Smooth muscle cell (in vitro differentiated cells): ENCODE data around the gene SYNPO2. TPM values are rescaled to one million over a fixed set of nuclear protein-coding genes. Genes with fewer than 3 reads are reported as not detected.

Experiments used
- DNase-seq: peaks from one replicate; lab custom pipeline; 2025; ENCODE audit not compliant: unreplicated experiment; lab: John Stamatoyannopoulos, UW
- H2AFZ ChIP-seq: fragments of 200-600 bp; sonication (generic); 2 replicates; pipeline ENCODE4 v1.6.0; 2016; ENCODE audit warnings: antibody characterized with exemption, low read depth, mild to moderate bottlenecking
- H3F3A ChIP-seq: fragments of 200-600 bp; sonication (generic); 2 replicates; pipeline ENCODE4 v1.6.0; 2017; ENCODE audit warnings: antibody characterized with exemption, low read depth
- H3K27ac ChIP-seq: fragments of 200-600 bp; sonication (generic); 2 replicates; pipeline ENCODE4 v1.5.1; 2016; ENCODE audit warnings: low read depth, mild to moderate bottlenecking
- H3K27me3 ChIP-seq: fragments of 200-600 bp; sonication (generic); 2 replicates; pipeline ENCODE4 v1.6.1; 2016; ENCODE audit warnings: low read depth, mild to moderate bottlenecking
- H3K36me3 ChIP-seq: fragments of 200-600 bp; sonication (generic); 2 replicates; pipeline ENCODE4 v1.5.1; 2016; ENCODE audit warnings: low read depth
- H3K4me1 ChIP-seq: fragments of 200-600 bp; sonication (generic); 2 replicates; pipeline ENCODE4 v1.5.1; 2016; ENCODE audit warnings: low read depth
- H3K4me2 ChIP-seq: fragments of 200-600 bp; sonication (generic); 2 replicates; pipeline ENCODE4 v1.6.0; 2016; ENCODE audit warnings: mild to moderate bottlenecking
- H3K4me3 ChIP-seq: fragments of 200-600 bp; sonication (generic); 2 replicates; pipeline ENCODE4 v1.5.1; 2016; ENCODE audit warnings: mild to moderate bottlenecking
- H3K79me2 ChIP-seq: fragments of 200-600 bp; sonication (generic); 2 replicates; pipeline ENCODE4 v1.6.0; 2016; ENCODE audit warnings: low read depth, mild to moderate bottlenecking
- H3K9ac ChIP-seq: fragments of 200-600 bp; sonication (generic); 2 replicates; pipeline ENCODE4 v1.6.0; 2016; ENCODE audit warnings: low read depth
- H3K9me3 ChIP-seq: fragments of 200-600 bp; sonication (generic); replicated peaks from 2 replicates; pipeline ENCODE4 v1.5.1; 2016; ENCODE audit warnings: low read depth
- H4K20me1 ChIP-seq: fragments of 200-600 bp; sonication (generic); 2 replicates; pipeline ENCODE4 v1.6.0; 2016; ENCODE audit warnings: low read depth
- CTCF ChIP-seq: fragments of 200-600 bp; sonication (generic); IDR thresholded peaks from 2 replicates; pipeline ENCODE4 v1.5.1; 2017; ENCODE audit warnings: borderline replicate concordance, mild to moderate bottlenecking, antibody characterized with exemption; ENCODE audit not compliant: insufficient read depth, poor library complexity, severe bottlenecking
- WGBS: methylation state at CpG from one replicate; pipeline ENCODE4 v1.1.7; 2016; ENCODE audit warnings: low lambda C conversion rate; 5-methylcytosine and 5-hydroxymethylcytosine counted together
- polyA plus RNA-seq: library from polyadenylated mRNA; unstranded; fragments of >200 nt; fragmentation: Nextera tagmentation; extraction: Ambion mirVana; gene quantifications from 2 replicates; pipeline ENCODE4 v1.2.1, GENCODE V29; 2016
- total RNA-seq: library from RNA; depleted of rRNA; stranded (reverse); fragments of >200 nt; gene quantifications from 2 replicates; pipeline ENCODE4 v1.2.3, GENCODE V29; 2014

The SYNPO2 gene
- total and polyA plus RNA-seq, 2 experiments from 2014 or later: 0.08 to 4.5 TPM

DNA sequence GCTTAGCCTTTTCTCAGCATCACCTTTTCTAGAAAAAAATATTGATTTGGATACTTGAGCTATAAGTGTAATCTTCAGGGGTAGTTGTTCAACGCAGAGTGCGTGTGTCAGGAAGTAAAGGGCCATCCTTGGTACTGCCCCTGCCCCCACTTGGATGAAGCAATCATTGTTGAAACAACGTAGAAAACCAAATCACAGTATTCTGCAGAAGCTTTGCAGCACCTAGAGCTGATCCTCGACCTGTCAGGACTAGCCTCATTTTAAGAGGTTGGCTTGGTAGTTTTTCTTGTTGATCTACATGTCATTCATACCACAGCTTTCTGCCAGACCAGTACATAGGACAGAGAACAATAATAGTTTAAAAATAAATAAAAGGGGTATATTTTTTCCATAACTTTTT is 181.6 kb downstream of the SYNPO2 start:
- Histone ChIP-seq H3K27me3 (no peaks in the 10 kb centered on the region), H3K9me3 (no peaks in the 10 kb centered on the region), H3K79me2 (no peaks in the 10 kb centered on the region), H3K4me2 (peak overlapping the region; percentile 33), H2AFZ (no peak overlapping the region), H3K27ac (peak overlapping the region; percentile 75), H3F3A (no peaks in the 10 kb centered on the region), H3K4me1 (no peaks in the 10 kb centered on the region), H3K9ac (no peak overlapping the region), H3K4me3 (no peak overlapping the region), H3K36me3 (no peaks in the 10 kb centered on the region), H4K20me1 (no peaks in the 10 kb centered on the region)
- no peak for DNase-seq
- no peak for TF ChIP-seq CTCF
- 53% methylated on average over 4 of the region's 4 CpGs for WGBS

DNA sequence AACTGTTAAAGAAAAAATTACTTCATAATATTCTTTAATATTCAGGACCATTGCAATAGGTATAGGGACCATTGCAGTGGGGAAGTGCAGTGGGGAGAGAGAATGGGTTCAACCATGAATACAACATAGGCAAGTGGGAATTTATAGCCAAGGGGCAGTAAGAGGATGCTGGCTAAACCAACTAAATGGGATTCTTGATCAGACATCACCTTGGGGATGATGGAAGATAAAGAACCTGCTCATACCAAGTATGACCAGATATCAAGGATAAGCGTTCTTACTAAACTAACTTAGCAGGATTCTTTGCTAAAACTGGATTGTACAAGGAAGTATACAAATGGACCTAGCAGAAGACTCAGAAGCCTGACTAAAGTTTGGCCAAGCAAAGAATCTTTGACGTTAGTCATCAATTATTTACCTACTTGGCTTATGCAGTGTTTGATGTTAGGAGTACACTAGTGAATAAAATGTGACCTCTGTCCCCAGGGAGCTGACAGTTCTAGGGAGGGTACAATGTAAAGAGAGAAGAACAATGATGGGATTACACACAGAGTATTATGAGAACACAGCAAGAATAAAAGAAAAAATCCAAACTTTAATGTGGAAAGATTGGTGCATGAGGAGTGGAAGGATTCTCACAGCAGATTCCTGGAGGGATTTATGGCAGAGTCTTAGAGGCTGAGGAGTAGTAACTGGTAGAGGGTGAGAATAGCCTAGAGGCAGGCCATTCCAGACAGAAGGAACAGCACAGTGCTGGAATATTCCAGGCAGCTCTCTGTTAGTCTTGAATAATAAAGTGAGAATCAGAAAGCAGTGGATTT is 192.3 kb downstream of the SYNPO2 start:
- H3K4me3 ChIP-seq: no peak overlapping the region
- H3K36me3 ChIP-seq: no peaks in the 10 kb centered on the region
- no peaks in the 10 kb centered on the region for H3K79me2 ChIP-seq
- H2AFZ ChIP-seq: peak overlapping the region; percentile 3
- H3K27me3 ChIP-seq: no peaks in the 10 kb centered on the region
- peaks cover 16% of the 10 kb centered on the region for H3K4me1 ChIP-seq
- DNase-seq: no peak
- WGBS: 85% methylated on average over 2 of the region's 2 CpGs
- no peaks in the 10 kb centered on the region for H4K20me1 ChIP-seq
- TF ChIP-seq CTCF: no peak
- H3K4me2 ChIP-seq: no peak overlapping the region
- no peaks in the 10 kb centered on the region for H3K9me3 ChIP-seq
- no peak overlapping the region for H3K27ac ChIP-seq
- no peaks in the 10 kb centered on the region for H3F3A ChIP-seq
- no peak overlapping the region for H3K9ac ChIP-seq

DNA sequence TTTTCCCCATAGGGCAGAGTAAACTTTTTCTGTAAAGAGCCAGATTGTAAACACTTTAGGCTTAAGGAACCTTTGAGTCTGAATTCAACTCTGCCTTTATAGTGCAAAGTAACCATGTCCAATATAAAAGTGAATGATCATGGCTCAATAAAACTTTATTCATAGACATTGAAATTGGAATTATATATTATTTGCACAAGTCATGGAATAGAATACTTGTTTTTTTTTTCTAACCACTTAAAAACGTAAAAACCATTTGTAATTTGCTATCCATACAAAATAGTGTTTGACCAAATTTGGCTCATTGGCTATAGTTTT is 192.8 kb downstream of the SYNPO2 start:
- H3K9me3 ChIP-seq: no peaks in the 10 kb centered on the region
- peak overlapping the region; percentile 3 for H2AFZ ChIP-seq
- no peak overlapping the region for H3K27ac ChIP-seq
- H3F3A ChIP-seq: no peaks in the 10 kb centered on the region
- H3K4me3 ChIP-seq: no peak overlapping the region
- 81% methylated on average over 1 of the region's 1 CpG for WGBS
- no peaks in the 10 kb centered on the region for H4K20me1 ChIP-seq
- H3K79me2 ChIP-seq: no peaks in the 10 kb centered on the region
- peaks cover 16% of the 10 kb centered on the region for H3K4me1 ChIP-seq
- H3K4me2 ChIP-seq: no peak overlapping the region
- no peak overlapping the region for H3K9ac ChIP-seq
- no peak for DNase-seq
- H3K27me3 ChIP-seq: no peaks in the 10 kb centered on the region
- TF ChIP-seq CTCF: no peak
- no peaks in the 10 kb centered on the region for H3K36me3 ChIP-seq

GRCh38 chr4:119081943-119082342 is 193.3 kb downstream of the SYNPO2 start:
- no peak overlapping the region for H3K27ac ChIP-seq
- no peaks in the 10 kb centered on the region for H3K9me3 ChIP-seq
- H3K4me3 ChIP-seq: no peak overlapping the region
- WGBS: 29% methylated on average over 3 of the region's 3 CpGs
- no peaks in the 10 kb centered on the region for H3K36me3 ChIP-seq
- no peaks in the 10 kb centered on the region for H3K27me3 ChIP-seq
- H4K20me1 ChIP-seq: no peaks in the 10 kb centered on the region
- no peaks in the 10 kb centered on the region for H3K79me2 ChIP-seq
- peaks cover 16% of the 10 kb centered on the region for H3K4me1 ChIP-seq
- no peaks in the 10 kb centered on the region for H3F3A ChIP-seq
- no peak overlapping the region for H3K4me2 ChIP-seq
- H3K9ac ChIP-seq: no peak overlapping the region
- TF ChIP-seq CTCF: no peak
- no peak for DNase-seq
- H2AFZ ChIP-seq: no peak overlapping the region
